GM08714 (cell line): ENCODE measurements around the gene CALD1.

Source experiments
- H3K4me3 ChIP-seq: fragments of 200-500 bp; sonication (Bioruptor generic); 2 replicates; pipeline ENCODE4 v1.5.1; 2014; ENCODE audit warnings: mild to moderate bottlenecking, low read length, inconsistent platforms
- ZNF274 ChIP-seq: IDR thresholded peaks from 2 replicates; pipeline ENCODE4 v1.6.1; 2012; ENCODE audit warnings: mild to moderate bottlenecking, low read depth, low read length

The CALD1 gene

GRCh38 chr7:134787720-134788119, 8.3 kb downstream of the CALD1 start:
- no peak overlapping the region for H3K4me3 ChIP-seq
- no peak for TF ChIP-seq ZNF274

- H3K4me3 ChIP-seq: no peak overlapping the region
- TF ChIP-seq ZNF274: no peak
These were observed 8.8 kb downstream of the CALD1 start for GRCh38 chr7:134788191-134788590.

- no peak overlapping the region for H3K4me3 ChIP-seq
These were observed 10.7 kb downstream of the CALD1 start for GRCh38 chr7:134789967-134790685.

GRCh38 chr7:134792968-134793367, 13.5 kb downstream of the CALD1 start:
- H3K4me3 ChIP-seq: no peak overlapping the region
- no peak for TF ChIP-seq ZNF274

More at GRCh38 chr7:134789967-134790685, 10.7 kb downstream of the CALD1 start:
- TF ChIP-seq ZNF274: no peak

- H3K4me3 ChIP-seq: no peak overlapping the region
- TF ChIP-seq ZNF274: no peak
These were observed 15.8 kb downstream of the CALD1 start for GRCh38 chr7:134795231-134795630.

GRCh38 chr7:134798155-134798554, 18.7 kb downstream of the CALD1 start:
- no peak overlapping the region for H3K4me3 ChIP-seq
- TF ChIP-seq ZNF274: no peak

- H3K4me3 ChIP-seq: no peak overlapping the region
- no peak for TF ChIP-seq ZNF274
These were observed 19.9 kb downstream of the CALD1 start for GRCh38 chr7:134799377-134799776.

GRCh38 chr7:134802762-134803161, 23.3 kb downstream of the CALD1 start:
- no peak for TF ChIP-seq ZNF274

GRCh38 chr7:134804351-134804750, 24.9 kb downstream of the CALD1 start:
- no peak for TF ChIP-seq ZNF274
- no peak overlapping the region for H3K4me3 ChIP-seq

More at GRCh38 chr7:134802762-134803161, 23.3 kb downstream of the CALD1 start:
- H3K4me3 ChIP-seq: no peak overlapping the region

GRCh38 chr7:134804854-134805253, 25.4 kb downstream of the CALD1 start:
- H3K4me3 ChIP-seq: no peak overlapping the region
- no peak for TF ChIP-seq ZNF274

- H3K4me3 ChIP-seq: no peak overlapping the region
- no peak for TF ChIP-seq ZNF274
These were observed 26.8 kb downstream of the CALD1 start for GRCh38 chr7:134806197-134806596.

- no peak for TF ChIP-seq ZNF274
- H3K4me3 ChIP-seq: no peak overlapping the region
These were observed 30.2 kb downstream of the CALD1 start for GRCh38 chr7:134809616-134810015.

- no peak overlapping the region for H3K4me3 ChIP-seq
- TF ChIP-seq ZNF274: no peak
These were observed 32.3 kb downstream of the CALD1 start for GRCh38 chr7:134811765-134812164.

- TF ChIP-seq ZNF274: no peak
- H3K4me3 ChIP-seq: no peak overlapping the region
These were observed 34.4 kb downstream of the CALD1 start for GRCh38 chr7:134813663-134814396.

- no peak for TF ChIP-seq ZNF274
- H3K4me3 ChIP-seq: no peak overlapping the region
These were observed 35.4 kb downstream of the CALD1 start for GRCh38 chr7:134814730-134815364.
